NCI-H2107 treated with DMSO at 0.1 percent for 48 hours (cell line): Measurements from ENCODE around the gene IWS1.
"Not testable (repeated sequence)": the region's sequence is repeated elsewhere in the genome, so short reads cannot be mapped to it uniquely, and the experiment has no call there.

Experiments used
- DNase-seq: peaks from one replicate; lab custom pipeline; 2025; ENCODE audit not compliant: unreplicated experiment; lab: John Stamatoyannopoulos, UW

Gene IWS1

GRCh38 chr2:127530245-127531140 lies 4.2 kb upstream of the IWS1 start:
- DNase-seq = no peak

GRCh38 chr2:127529416-127529815 lies 3.1 kb upstream of the IWS1 start:
- not testable (repeated sequence) for DNase-seq

- no peak for DNase-seq
Observed at GRCh38 chr2:127528487-127528886, 2.2 kb upstream of the IWS1 start.

GRCh38 chr2:127527001-127527804 lies 914 bp upstream of the IWS1 start:
- DNase-seq = no peak

GRCh38 chr2:127525691-127526131 lies 578 bp downstream of the IWS1 start:
- no peak for DNase-seq

GRCh38 chr2:127524198-127524834 lies 2.0 kb downstream of the IWS1 start:
- not testable (repeated sequence) for DNase-seq

- no peak for DNase-seq
Observed at GRCh38 chr2:127523269-127523939, 2.9 kb downstream of the IWS1 start.

- DNase-seq = no peak
Observed at GRCh38 chr2:127520424-127520823, 5.9 kb downstream of the IWS1 start.

- DNase-seq = no peak
Observed at GRCh38 chr2:127517465-127517864, 8.8 kb downstream of the IWS1 start.

- DNase-seq = no peak
Observed at GRCh38 chr2:127516041-127516762, 10.1 kb downstream of the IWS1 start.

GRCh38 chr2:127515383-127515915 lies 10.8 kb downstream of the IWS1 start:
- DNase-seq = no peak

GRCh38 chr2:127514485-127514884 lies 11.8 kb downstream of the IWS1 start:
- DNase-seq = no peak

- no peak for DNase-seq
Observed at GRCh38 chr2:127514076-127514475, 12.2 kb downstream of the IWS1 start.

GRCh38 chr2:127512362-127512761 lies 13.9 kb downstream of the IWS1 start:
- DNase-seq = no peak

- no peak for DNase-seq
Observed at GRCh38 chr2:127511917-127512316, 14.4 kb downstream of the IWS1 start.

- no peak for DNase-seq
Observed at GRCh38 chr2:127511090-127511695, 15.1 kb downstream of the IWS1 start.

GRCh38 chr2:127510073-127510472 lies 16.2 kb downstream of the IWS1 start:
- DNase-seq = no peak

GRCh38 chr2:127508631-127509034 lies 17.7 kb downstream of the IWS1 start:
- peak; percentile 68 for DNase-seq

- DNase-seq = no peak
Observed at GRCh38 chr2:127508023-127508630, 18.2 kb downstream of the IWS1 start.
